Right ventricle myocardium inferior (tissue), 1 donor: ENCODE data around the gene SRGAP3. TPM values are rescaled to one million over a fixed set of nuclear protein-coding genes. Genes with fewer than 3 reads are reported as not detected.

Source experiments
- ATAC-seq: fragments of 200-7000 bp; cut with Tn5 transposase; one replicate; pipeline ENCODE4 v1.9.1; 2020; ENCODE audit warnings: mild to moderate bottlenecking, moderate library complexity
- DNase-seq: peaks from one replicate; pipeline ENCODE4 v3.0.0; 2021; ENCODE audit errors: missing footprints
- intact Hi-C: fragments of 100-400 bp; cut with DNase I; formaldehyde crosslinking; loops from one replicate; pipeline ENCODE4 v1.11.0; 2022
- total RNA-seq: library from RNA; stranded (reverse); fragmentation: NEBNext Ultra II Directional; extraction: Animal tissue kit (Norgen Biotek cat#: 25700); gene quantifications from one replicate; pipeline ENCODE4 v1.2.1, GENCODE V29; 2021
- donor health status: DM: no; HTN: yes; CAD: no; lungs with severe emphysema.

The SRGAP3 gene
- total RNA-seq, 1 donor from 2014 or later, result 6.1 TPM

DNA sequence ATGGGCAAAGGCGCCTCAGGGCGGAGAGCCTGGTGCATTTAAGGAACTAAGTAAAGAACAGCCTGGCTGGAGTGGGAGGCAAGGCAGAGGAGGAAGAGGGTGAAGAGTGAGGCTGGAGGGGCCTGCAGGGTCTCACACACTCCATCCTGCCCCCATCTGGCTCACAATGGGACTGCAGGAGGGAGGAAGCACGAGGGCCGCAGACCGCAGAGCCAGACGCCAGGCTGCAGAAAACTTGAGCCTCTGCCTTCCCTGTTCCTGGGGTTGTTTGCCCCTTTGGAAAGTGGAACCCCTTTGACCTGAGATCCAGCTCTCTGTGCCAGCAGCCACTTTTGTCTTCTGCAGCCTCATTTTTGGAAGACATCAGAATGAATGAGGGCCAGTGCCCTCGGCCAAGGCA lies 138.0 kb downstream of the SRGAP3 start:
- no peak for DNase-seq
- no peak for ATAC-seq
- intact Hi-C loops, result no loop called here

DNA sequence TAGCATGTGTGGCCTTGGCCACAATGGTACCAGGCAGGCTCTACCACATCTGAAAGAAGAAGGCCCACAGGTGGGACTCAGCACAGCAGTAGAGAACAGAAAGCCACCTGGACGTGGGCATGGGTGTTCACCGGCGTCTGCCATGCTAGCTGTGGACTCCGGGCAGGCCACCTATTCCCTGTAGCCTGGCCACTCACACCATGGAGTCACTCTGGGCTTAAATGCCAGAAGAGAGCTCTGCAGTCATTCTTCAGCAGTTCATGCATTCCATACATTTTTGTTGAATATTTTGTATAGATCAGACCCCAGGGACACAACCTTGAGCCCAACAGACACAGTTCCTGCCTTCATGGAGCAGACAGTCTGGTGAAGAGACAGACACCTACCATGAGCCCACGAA lies 138.6 kb downstream of the SRGAP3 start:
- ATAC-seq, result no peak
- intact Hi-C loops, result no loop called here
- no peak for DNase-seq

DNA sequence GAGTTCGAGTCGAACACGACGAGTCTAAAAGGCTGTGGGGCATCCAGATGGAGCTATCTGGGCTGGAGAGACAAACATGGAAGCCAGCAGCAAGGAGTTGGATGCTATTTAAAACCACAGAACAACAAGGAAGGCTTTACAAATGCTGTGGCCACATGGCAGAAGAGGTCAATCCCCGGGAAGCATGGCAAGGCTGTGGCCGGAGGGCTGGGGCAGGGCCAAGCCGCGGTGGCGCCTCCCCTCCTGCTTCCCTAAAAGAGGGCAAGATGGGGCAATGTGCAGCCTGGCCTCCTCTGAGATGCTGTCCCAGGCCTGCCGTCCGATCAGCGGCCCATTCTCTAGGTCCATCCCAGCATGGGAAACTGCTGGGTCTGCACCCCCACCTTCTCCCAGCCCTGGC lies 139.1 kb downstream of the SRGAP3 start:
- intact Hi-C loops, result no loop called here
- DNase-seq, result no peak
- no peak for ATAC-seq

GRCh38 chr3:9109568-9109914 lies 139.9 kb downstream of the SRGAP3 start:
- intact Hi-C loops, result no loop called here
- DNase-seq (no peak), ATAC-seq (peak; percentile 20)

DNA sequence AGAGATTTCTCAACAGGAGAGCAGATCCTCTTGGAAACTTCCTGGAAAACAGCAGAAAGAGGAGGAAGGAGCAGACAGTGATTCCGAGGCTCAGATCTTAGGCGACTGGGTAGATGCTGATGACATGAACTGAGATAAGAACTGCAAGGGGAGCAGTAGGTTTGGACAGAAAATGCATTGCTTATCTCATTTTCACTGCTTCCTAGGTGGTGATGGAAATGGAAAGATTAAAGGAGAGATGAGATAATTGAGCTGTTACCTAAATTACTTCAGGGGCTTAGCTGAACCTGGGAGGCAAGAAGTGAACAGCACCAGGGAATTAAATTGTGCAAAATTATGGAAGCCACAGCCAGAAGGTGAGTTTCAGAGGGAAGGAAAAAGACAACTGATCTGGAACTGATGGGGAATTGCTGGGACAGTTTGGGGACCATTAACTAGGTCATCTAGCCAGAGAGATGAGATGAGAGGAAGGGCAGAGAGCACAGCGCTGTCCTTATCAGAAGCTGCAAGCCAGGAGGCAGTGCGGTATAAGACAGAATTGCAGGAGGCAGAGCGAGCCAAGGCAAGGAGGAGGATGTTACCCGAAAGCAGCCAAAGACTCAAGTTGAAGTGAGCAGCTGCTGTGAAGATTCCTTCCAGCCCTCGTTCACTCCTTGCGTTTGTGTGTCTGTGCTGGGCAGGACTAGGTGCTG lies 140.4 kb downstream of the SRGAP3 start:
- DNase-seq (no peak), ATAC-seq (peak; percentile 25)
- intact Hi-C loops, result no loop called here

- ATAC-seq (no peak), DNase-seq (no peak)
- intact Hi-C loops, result no loop called here
Measured at GRCh38 chr3:9107738-9108137, 141.7 kb downstream of the SRGAP3 start.

GRCh38 chr3:9105421-9105820 lies 144.0 kb downstream of the SRGAP3 start:
- DNase-seq, result no peak
- ATAC-seq, result no peak
- intact Hi-C loops, result no loop called here

GRCh38 chr3:9104121-9104520 lies 145.3 kb downstream of the SRGAP3 start:
- intact Hi-C loops, result no loop called here
- ATAC-seq (no peak), DNase-seq (no peak)

- no peak for ATAC-seq
- no peak for DNase-seq
- intact Hi-C loops, result no loop called here
Measured at GRCh38 chr3:9102240-9102981, 147.0 kb downstream of the SRGAP3 start.

- DNase-seq, result no peak
- no peak for ATAC-seq
- intact Hi-C loops, result no loop called here
Measured at GRCh38 chr3:9101286-9101685, 148.2 kb downstream of the SRGAP3 start.

GRCh38 chr3:9100513-9100894 lies 148.9 kb downstream of the SRGAP3 start:
- intact Hi-C loops, result no loop called here
- ATAC-seq (no peak), DNase-seq (no peak)

- intact Hi-C loops, result no loop called here
- DNase-seq (no peak), ATAC-seq (no peak)
Measured at GRCh38 chr3:9099702-9100512, 149.5 kb downstream of the SRGAP3 start.

DNA sequence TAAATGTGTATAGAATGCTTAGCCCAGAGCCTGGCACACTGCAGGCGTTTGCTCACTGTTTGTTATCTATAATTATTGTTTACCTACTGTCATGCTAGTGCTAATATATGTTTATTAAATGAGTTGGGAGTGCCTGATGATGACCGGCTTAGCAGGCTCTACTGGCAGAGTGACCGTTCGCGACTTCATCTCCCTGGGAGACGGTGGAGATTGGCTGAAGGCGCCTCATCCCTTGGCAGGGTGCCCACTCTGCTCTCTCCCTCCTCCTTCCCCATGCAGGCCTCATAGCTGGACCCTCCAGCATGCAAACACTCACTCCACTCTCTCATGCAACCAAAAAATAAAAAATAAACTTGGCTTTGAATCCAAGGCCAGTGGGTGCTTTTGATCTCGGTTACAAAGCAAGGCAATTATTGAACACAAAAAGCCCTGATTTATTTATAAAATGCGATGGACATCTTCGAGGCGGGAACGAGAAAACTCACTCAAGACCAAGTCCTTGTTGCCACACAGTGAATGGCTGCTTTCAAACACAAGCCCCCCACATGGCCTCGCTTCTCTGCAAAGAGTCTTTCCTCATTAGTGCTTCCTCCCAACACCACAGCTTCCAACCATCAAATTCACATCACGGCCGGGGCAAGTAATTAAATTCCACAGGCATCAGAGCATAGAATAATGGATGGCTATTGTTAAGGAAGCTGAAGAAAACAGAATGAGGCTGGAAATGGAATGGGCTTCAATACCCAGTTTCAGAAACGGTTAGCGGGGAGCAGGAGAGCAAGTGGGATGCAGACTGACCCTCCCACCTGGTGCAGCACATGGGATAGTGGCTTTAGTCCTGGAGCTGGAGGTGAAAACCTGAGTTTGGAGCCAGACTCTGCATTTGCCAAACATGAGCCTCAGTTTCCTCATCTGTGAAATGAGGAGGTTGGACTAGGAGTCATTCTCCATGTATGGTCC lies 150.4 kb downstream of the SRGAP3 start:
- no peak for ATAC-seq
- no peak for DNase-seq
- intact Hi-C loops, result no loop called here

- intact Hi-C loops, result no loop called here
- DNase-seq (no peak), ATAC-seq (no peak)
Measured at GRCh38 chr3:9097495-9097894, 152.0 kb downstream of the SRGAP3 start.

GRCh38 chr3:9091486-9092235 lies 157.8 kb downstream of the SRGAP3 start:
- ATAC-seq (no peak), DNase-seq (no peak)
- intact Hi-C loops, result no loop called here

- peak; percentile 36 for ATAC-seq
- peak; percentile 23 for DNase-seq
- intact Hi-C loops, result no loop called here
Measured at GRCh38 chr3:9088441-9089353, 160.7 kb downstream of the SRGAP3 start.

GRCh38 chr3:9087831-9088413 lies 161.5 kb downstream of the SRGAP3 start:
- intact Hi-C loops, result no loop called here
- peak; percentile 25 for DNase-seq
- peak; percentile 83 for ATAC-seq
